Measurements from ENCODE around the gene PTH2R. TPM values are rescaled to one million over a fixed set of nuclear protein-coding genes. Genes with fewer than 3 reads are reported as not detected.
"Not testable (repeated sequence)": the region's sequence is repeated elsewhere in the genome, so short reads cannot be mapped to it uniquely, and the experiment has no call there.

The PTH2R gene
- total RNA-seq, 2 experiments from 2014 or later, result not detected

GRCh38 chr2:208379192-208379591, 27.4 kb upstream of the PTH2R start:
- H3K4me3 Mint-ChIP-seq, result no peak overlapping the region
- H3K9me3 Mint-ChIP-seq, result no peaks in the 10 kb centered on the region
- no peak overlapping the region for H3K27ac Mint-ChIP-seq
- CTCF ChIA-PET, result no interaction called here
- peaks cover 21% of the 10 kb centered on the region for H3K27me3 Mint-ChIP-seq
- ATAC-seq (no peak), DNase-seq (no peak)
- no peaks in the 10 kb centered on the region for H3K4me1 Mint-ChIP-seq (ENCODE audit: low read depth)
- TF ChIP-seq CTCF (IDR thresholded peaks at IDR 0.05), result no peak
- no peaks in the 10 kb centered on the region for H3K36me3 Mint-ChIP-seq (ENCODE audit: low read depth)
- POLR2A ChIA-PET, result no interaction called here
- intact Hi-C loops (cut with micrococcal nuclease), result no loop called here

- no peaks in the 10 kb centered on the region for H3K4me1 Mint-ChIP-seq (ENCODE audit: low read depth)
- H3K27me3 Mint-ChIP-seq, result peaks cover 18% of the 10 kb centered on the region
- ATAC-seq, result no peak
- no peak for DNase-seq
- H3K9me3 Mint-ChIP-seq, result no peaks in the 10 kb centered on the region
- ChIA-PET POLR2A (no interaction called here), CTCF (no interaction called here)
- TF ChIP-seq CTCF (IDR thresholded peaks at IDR 0.05), result no peak
- H3K36me3 Mint-ChIP-seq (ENCODE audit: low read depth), result no peaks in the 10 kb centered on the region
- intact Hi-C loops (cut with micrococcal nuclease), result no loop called here
- no peak overlapping the region for H3K4me3 Mint-ChIP-seq
- no peak overlapping the region for H3K27ac Mint-ChIP-seq
These were observed 22.0 kb upstream of the PTH2R start for GRCh38 chr2:208384637-208385036.

- TF ChIP-seq CTCF (IDR thresholded peaks at IDR 0.05), result no peak
- ATAC-seq, result no peak
- intact Hi-C loops (cut with micrococcal nuclease), result no loop called here
- Mint-ChIP-seq H3K27ac (no peak overlapping the region), H3K4me1 (ENCODE audit: low read depth) (no peaks in the 10 kb centered on the region), H3K27me3 (peaks cover 16% of the 10 kb centered on the region), H3K4me3 (no peak overlapping the region), H3K9me3 (no peaks in the 10 kb centered on the region), H3K36me3 (ENCODE audit: low read depth) (no peaks in the 10 kb centered on the region)
- POLR2A ChIA-PET, result no interaction called here
- no peak for DNase-seq
- CTCF ChIA-PET, result interaction anchor here (1.1 to 1.4 kb wide), 2 partner anchors 11 to 13 kb away, joined by 3 to 4 read pairs; no protein-coding TSS in a partner anchor
These were observed 20.1 kb upstream of the PTH2R start for GRCh38 chr2:208386541-208386940.

GRCh38 chr2:208389940-208390339, 16.7 kb upstream of the PTH2R start:
- intact Hi-C loops (cut with micrococcal nuclease), result no loop called here
- no peak for ATAC-seq
- H3K9me3 Mint-ChIP-seq, result peaks cover 15% of the 10 kb centered on the region
- H3K4me3 Mint-ChIP-seq, result no peak overlapping the region
- no peak overlapping the region for H3K27ac Mint-ChIP-seq
- peaks cover 3% of the 10 kb centered on the region for H3K27me3 Mint-ChIP-seq
- H3K36me3 Mint-ChIP-seq (ENCODE audit: low read depth), result no peaks in the 10 kb centered on the region
- ChIA-PET POLR2A (no interaction called here), CTCF (no interaction called here)
- TF ChIP-seq CTCF (IDR thresholded peaks at IDR 0.05), result no peak
- no peak for DNase-seq
- no peaks in the 10 kb centered on the region for H3K4me1 Mint-ChIP-seq (ENCODE audit: low read depth)

- Mint-ChIP-seq H3K9me3 (peaks cover 20% of the 10 kb centered on the region), H3K27ac (no peak overlapping the region), H3K27me3 (peaks cover under 1% of the 10 kb centered on the region), H3K4me3 (no peak overlapping the region), H3K4me1 (ENCODE audit: low read depth) (no peaks in the 10 kb centered on the region), H3K36me3 (ENCODE audit: low read depth) (no peaks in the 10 kb centered on the region)
- no peak for TF ChIP-seq CTCF (IDR thresholded peaks at IDR 0.05)
- CTCF ChIA-PET, result interaction anchor here (0.5 kb wide), 1 partner anchor 1099 kb away, joined by 3 read pairs; no protein-coding TSS in a partner anchor
- POLR2A ChIA-PET, result no interaction called here
- intact Hi-C loops (cut with micrococcal nuclease), result no loop called here
- ATAC-seq (no peak), DNase-seq (no peak)
These were observed 14.3 kb upstream of the PTH2R start for GRCh38 chr2:208392300-208392699.

GRCh38 chr2:208396796-208397195, 9.8 kb upstream of the PTH2R start:
- CTCF ChIA-PET; H3K36me3 Mint-ChIP-seq (ENCODE audit: low read depth); intact Hi-C loops (cut with micrococcal nuclease); H3K27ac Mint-ChIP-seq; ATAC-seq; H3K4me1 Mint-ChIP-seq (ENCODE audit: low read depth); POLR2A ChIA-PET; H3K4me3 Mint-ChIP-seq; H3K27me3 Mint-ChIP-seq; DNase-seq: not testable (repeated sequence)
- H3K9me3 Mint-ChIP-seq, result peaks cover 20% of the 10 kb centered on the region

All from activated CD8-positive, alpha-beta T cell treated with anti-CD3 and anti-CD28 coated beads for 36 hours (primary cell).